GM19043 (cell line): ENCODE data around the gene CDK13.

Experiments
- ATAC-seq: cut with Tn5 transposase; IDR thresholded peaks from one replicate; pipeline ENCODE4 v1.9.1; 2021; ENCODE audit warnings: low read depth; ENCODE audit not compliant: unreplicated experiment

Gene CDK13

DNA sequence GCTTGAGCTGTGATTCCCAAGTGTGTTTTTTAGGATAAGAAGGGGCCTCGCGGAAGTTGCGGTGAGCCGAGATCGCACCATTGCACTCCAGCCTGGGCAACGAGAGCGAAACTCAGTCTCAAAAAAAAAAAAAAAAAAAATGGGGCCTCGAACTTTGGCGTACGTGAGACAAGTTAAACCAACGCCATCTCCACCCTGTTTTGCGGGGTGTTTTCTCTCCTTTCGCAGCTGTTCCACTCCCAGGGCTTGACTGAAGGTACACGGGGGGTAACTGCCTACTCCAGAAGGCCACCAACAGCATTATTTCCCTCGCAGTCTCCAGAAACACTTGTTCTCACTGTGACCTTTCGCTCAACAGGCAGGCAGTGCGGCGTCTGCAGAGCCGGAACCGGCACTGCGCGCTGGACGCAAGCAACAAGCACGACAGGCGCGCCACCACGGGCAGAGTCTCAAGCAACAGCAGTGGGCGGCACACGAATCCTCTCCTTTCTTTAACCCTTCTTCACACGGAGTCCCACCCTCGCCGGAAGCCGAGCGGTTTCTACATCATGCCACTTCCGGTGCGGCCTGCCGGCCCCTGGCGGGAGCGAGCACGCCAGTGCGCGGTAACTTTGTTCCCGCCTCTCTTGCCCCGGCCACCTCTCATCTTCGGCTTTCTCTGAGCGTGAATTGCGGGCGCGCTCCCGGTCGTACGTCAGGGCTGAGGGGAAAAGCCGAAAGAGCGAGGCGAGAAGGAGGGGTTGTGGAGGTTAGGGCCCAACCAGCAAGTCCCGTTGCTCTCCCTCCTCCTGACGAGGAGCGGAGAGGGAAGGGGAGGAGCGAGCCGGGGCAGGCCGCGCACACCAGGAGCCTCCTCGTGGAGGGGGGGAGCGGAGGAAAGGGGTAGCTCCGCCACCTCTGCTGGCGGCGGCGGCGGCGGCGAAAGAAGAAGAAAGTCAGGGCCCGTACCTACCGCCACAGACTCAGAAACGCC, 814 bp upstream of the CDK13 start:
- ATAC-seq: peak; percentile 65

DNA sequence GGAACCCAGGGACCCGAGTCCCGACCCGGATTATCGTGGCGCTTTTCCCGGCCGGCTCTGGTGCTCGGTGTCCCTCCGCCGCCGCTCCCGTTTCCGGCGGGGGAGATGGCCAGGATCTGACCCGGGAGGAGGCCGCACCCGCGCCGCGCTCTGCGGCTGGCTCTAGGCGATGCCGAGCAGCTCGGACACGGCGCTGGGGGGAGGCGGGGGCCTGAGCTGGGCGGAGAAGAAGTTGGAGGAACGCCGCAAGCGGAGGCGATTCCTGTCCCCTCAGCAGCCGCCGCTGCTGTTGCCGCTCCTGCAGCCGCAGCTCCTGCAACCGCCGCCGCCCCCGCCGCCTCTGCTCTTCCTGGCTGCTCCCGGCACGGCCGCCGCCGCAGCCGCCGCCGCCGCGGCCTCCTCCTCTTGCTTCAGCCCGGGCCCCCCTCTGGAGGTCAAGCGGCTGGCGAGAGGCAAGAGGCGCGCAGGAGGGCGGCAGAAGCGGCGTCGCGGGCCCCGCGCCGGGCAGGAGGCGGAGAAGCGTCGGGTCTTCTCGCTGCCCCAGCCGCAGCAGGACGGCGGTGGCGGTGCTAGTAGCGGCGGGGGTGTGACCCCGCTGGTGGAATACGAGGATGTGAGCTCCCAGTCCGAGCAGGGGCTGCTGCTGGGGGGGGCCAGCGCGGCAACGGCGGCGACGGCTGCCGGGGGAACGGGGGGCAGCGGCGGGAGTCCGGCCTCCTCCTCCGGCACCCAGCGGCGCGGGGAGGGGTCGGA, 593 bp downstream of the CDK13 start:
- ATAC-seq: no peak

DNA sequence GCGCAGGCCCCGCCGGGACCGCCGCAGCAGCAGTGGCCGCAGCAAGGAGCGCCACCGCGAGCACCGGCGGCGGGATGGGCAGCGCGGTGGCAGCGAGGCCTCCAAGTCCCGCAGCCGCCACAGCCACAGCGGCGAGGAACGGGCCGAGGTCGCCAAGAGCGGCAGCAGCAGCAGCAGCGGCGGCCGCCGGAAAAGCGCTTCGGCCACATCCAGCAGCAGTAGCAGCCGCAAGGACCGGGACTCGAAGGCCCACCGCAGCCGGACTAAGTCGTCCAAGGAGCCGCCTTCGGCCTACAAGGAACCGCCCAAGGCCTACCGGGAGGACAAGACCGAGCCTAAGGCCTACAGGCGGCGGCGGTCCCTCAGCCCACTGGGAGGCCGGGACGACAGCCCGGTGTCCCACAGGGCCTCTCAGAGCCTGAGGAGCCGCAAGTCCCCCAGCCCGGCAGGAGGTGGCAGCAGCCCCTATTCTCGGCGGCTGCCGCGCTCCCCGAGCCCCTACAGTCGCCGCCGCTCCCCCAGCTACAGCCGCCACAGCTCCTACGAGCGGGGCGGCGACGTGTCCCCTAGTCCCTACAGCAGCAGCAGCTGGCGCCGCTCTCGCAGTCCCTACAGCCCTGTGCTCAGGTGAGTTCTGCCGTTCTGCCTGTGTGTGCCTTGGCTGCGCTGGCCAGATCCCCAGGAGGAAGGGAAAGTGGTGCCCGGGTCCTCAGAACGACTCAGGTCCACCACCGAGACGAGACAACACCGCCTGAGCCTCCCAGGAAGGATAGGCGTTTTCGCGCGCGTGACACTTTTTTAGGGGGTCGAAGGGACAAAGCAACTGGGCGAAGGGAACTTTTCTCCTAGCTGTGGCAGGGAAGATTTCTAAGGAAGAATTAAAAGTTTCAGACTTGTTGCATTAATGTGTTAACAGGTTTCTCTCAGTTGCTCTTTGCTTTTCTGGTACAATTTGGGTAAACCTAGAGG, 1.5 kb downstream of the CDK13 start:
- peak; percentile 27 for ATAC-seq

DNA sequence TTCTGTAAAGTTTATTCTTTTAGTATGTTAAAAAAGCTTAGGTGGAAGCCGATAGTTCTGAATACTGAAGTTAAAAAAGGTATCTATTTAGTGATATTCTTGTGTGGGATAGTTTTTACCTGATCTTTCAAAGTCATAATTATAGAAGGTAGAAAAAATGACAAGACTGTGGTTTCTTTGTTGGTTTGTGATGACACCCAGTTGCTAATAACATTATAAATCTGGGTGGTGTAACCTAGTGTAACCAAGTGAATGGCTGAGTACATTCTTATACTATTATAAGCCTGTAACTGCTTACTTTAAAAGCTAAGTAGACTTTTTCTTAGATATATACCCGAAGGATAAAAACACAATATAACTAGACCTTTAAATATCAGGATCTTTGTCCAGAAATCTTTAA, 2.3 kb downstream of the CDK13 start:
- no peak for ATAC-seq

DNA sequence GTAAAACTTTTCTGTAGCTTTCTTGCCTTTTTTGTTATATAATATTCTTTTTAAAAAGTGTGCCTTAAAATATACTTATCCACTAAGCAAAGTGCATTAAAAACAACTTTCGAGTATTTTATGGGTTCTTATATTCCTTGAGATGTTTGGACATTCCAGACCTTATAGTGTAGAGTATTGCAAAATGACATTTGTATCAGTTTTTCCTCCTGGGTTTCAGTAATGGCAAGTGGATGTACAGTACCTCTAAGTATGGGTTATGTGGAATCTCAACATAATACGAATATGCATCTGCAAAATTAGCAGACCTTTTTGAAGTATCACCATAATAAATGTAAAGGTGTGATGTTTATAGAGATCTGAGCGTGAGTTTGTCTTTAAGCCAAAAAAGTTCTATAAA, 2.7 kb downstream of the CDK13 start:
- no peak for ATAC-seq

DNA sequence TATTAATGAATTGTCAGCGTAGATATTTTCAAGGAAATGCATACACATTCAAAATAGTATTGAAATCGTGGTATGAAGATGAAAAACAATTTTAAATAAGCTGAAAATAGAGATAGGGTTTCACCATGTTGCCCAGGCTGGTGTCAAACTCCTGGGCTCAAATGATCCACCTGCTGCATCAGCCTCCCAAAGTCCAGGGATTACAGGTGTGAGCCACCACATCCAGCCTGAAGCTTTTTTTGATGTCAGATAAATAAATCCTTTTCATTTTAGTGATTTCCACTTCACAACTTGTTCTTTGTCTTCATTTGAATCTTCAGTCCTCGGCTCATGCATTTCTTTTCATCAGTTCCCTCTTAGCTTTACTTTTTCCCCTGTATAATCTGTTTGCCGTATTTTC, 4.6 kb downstream of the CDK13 start:
- no peak for ATAC-seq

DNA sequence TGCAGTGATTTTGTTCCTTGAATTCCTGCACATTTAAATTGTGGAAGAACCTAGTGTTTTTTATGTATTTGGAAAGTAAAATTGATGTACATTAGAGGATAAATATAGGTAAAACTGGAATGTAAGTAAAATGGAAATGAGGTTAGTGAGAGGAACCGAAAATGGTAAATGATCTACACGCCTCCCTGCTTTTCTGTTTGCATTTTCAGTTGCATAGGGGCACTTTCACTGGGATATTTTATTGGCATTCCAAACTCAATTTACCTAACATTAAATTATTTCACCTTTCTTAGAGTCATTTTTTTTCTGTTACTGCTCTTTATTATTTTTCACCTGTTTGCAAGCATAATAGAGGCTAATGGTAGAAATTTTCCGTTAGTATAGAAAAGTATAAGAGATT, 8.0 kb downstream of the CDK13 start:
- no peak for ATAC-seq

DNA sequence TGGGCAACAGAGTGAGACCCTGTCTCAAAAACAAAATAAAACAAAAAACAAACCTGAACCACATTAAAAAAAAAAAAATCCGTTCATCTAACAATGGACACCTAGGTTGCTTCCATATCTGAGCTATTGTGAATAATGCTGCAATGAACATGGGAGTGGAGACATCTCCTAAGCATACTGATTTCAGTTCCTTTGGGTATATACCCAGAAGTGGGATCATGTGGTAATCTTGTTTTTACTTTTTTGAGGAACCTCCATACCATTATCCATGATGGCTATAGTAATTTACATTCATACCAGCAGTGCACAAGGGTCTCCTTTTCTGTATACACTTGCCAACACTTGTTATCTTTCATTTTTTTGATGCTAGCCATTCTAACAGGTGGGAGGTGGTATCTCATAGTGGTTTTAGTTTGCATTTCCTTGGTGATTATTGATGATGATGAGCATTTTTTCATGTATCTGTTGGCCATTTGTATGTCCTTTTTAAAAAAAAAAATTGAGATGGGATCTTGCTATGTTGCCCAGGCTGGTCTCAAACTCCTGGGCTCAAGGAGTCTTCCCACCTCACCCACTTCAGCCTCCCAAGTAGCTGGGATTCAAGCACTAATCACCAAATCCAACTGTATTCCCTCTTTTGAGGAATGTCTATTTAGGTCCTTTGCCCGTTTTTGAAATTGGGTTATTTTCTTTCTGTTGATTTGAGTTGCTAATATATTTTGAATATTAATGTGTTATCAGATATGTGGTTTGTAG, 17.5 kb downstream of the CDK13 start:
- no peak for ATAC-seq

DNA sequence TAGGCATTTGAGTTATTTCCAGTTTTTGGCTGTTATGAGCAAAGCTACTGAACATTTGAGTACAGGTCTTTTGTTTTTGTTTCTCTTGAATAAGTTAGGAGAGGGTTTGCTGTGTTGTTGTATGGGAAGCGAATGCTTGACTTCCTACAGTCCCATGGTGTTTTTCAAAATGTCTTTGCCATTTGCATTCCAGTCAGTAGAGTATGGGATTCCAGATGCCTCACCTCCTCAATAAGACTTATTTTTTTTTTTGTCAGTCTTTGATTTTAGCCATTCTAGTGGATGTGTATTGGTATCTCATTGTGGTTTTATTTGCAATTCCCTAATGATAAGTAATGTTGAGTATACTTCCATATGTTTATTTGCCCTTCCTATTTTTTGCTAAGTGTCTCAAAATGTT, 19.4 kb downstream of the CDK13 start:
- no peak for ATAC-seq

DNA sequence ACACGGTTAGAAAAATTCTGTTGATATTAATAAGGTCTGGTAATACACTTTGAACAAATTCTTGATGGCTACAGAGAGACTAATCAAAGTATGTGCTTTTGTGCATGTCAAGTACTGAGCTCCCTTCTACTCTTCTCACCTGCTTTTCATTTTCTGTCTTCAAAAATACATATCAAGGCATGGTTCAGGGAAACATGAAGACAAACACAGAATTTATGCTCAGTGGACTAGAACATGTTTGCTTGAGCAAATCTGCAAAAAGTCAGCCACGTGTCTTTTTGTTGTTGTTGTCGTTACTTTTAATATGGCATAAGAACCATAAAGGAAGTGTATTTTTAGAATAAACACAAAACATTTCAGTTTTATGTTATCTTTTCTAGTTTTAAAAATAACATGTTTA, 21.9 kb downstream of the CDK13 start:
- peak; percentile 75 for ATAC-seq

DNA sequence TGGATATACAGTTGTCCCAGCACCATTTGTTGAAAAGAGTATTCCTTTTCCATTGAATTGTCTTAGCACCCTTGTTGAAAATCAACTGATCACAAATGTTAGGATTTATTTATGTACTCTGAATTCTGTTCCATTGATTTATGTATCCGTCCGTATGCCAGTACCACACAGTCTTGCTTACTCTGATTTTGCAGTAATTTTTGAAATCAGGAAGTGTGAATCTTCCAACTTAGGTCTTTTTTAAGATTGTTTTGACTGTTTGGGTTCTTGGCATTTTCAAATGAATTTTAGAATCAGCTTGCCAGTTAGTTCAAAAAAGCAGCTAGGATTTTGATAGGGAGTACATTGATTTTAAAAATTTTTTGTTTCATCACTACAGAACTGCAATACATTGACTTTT, 23.7 kb downstream of the CDK13 start:
- no peak for ATAC-seq

DNA sequence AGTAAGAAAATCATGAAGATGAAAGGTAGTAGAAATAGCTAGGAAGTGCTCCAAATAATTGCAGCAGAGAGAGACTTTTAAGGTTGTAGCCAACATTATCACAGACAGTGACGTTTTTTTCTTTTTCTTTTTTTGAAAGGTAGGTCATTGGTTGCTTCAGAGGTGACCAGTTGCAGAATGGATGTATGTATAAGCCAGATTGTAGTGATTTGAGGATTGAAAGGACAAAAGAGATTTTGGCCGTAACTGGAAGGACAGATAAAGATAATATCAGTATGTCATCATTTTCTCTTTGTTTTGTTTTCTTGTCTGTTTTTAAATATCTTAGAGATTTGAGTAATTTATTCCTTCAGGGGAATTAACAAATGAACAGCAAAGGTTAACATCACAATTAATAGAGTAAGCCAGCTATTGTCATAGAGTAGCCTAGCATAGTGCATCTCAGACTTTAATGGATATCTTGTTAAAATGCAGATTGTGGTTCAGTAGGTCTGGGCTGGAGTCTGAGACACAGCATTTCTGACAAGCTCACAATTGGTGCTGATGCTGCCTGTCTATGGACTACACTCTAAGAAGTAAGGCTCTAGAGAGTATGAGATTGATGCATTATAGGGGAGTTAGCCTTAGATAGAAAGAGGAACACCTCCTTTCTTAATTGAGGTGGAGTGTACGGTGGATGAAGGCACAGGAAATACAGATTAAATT, 28.3 kb downstream of the CDK13 start:
- ATAC-seq: no peak

DNA sequence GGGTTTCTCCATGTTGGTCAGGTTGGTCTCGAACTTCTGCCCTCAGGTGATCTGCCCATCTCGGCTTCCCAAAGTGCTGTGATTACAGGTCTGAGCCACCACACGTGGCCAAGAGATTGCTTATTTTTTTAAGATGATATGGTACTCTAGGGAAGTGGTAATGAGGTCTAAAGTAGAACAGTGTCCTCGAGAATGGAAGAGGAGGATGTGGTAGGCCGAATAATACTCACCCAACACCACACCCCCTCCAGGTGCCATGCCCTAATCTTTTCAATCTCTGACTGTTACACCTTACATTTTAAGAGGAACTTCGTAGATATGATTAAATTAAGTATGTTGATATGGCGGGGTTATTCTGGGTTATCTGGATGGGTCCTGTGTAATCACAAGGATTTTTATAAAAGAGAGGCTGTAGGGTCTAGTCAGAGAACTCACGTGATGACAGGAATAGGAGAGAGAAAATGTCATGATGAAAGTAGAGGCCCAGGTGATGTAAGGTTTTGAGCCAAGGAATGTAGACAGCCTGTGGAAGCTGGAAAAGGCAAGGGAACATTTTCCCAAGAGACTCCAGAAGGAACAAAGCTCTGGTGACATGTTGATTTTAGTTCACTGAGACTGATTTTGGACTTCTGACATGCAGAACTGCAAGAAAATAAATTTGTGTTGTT, 29.5 kb downstream of the CDK13 start:
- ATAC-seq: no peak

DNA sequence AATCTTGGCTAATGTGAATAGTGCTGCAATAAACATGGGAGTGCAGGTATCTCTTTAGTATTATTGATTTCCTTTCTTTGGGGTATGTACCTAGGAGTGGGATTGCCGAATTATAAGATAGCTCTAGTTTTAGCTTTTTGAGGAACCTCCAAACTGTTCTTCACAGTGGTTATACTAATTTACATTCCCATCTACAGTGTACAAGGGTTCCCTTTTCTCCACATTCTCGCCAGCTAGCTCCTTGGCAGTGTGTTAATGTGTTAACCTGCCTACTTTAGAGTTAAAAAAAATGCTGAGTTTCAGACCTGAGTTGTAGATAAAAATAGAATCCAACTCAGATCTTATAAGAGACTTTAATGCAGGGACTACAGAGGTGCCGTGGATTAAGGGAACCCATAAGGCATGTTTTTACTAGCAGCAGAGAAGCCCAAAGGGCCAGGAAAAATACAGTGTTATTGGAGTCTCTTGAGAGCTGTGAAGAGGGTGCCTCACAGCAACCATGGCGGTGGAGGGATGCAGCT, 35.4 kb downstream of the CDK13 start:
- ATAC-seq: no peak

DNA sequence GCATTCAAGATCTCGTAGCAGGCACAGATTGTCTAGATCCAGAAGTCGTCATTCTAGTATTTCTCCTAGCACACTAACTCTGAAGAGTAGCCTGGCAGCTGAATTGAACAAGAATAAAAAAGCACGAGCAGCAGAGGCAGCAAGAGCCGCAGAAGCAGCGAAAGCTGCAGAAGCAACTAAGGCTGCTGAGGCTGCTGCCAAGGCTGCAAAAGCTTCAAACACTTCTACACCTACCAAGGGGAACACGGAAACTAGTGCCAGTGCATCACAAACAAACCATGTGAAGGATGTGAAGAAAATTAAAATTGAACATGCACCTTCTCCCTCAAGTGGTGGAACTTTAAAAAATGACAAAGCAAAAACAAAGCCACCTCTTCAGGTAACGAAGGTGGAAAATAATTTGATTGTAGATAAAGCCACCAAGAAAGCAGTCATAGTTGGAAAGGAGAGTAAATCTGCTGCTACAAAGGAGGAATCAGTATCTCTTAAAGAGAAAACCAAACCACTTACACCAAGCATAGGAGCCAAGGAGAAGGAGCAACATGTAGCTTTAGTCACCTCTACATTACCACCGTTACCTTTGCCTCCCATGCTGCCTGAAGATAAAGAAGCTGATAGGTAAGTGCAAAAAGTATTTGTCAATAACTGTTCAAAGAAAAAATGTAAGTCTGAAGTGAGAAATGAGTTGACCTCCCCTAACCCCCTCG, 37.7 kb downstream of the CDK13 start:
- ATAC-seq: no peak

DNA sequence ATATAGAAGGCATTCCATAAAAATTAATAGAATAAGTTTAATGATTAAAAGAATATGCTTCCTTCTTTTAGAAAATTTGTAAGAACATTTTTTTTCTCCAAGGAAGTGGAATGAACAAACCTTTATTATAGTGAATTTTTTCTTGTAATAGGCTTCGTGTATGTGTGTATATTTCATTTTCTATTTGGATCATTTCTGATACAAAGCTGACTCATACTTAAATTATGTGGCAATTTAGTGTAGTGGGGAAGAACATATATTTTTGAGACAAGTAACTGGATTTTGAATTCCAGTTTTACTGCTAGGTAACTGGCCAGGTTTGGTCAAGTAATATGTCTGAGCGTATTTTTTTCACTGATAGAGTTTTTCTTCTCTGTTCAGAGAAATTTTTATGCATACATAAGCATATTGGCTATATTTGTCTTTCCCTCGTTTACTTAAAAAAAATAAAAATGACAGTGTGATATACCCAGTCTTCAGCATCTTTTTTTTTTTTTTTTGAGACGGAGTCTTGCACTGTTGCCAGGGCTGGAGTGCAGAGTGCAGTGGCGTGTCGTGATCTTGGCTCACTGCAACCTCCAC, 50.8 kb downstream of the CDK13 start:
- no peak for ATAC-seq

DNA sequence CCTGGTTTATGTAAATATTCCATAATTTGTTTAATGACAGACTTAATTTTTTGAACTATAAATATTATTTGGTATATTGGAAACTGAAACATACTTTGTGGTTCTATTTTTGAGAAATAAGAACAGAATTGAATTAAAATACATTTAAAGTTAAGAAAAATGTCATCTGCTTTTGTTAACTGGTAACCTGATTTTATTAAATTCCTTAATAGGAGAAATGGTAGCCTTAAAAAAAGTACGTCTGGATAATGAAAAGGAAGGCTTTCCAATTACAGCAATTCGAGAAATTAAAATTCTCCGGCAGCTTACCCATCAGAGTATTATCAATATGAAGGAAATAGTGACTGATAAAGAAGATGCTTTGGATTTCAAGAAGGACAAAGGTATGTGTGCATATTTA, 51.6 kb downstream of the CDK13 start:
- ATAC-seq: no peak

DNA sequence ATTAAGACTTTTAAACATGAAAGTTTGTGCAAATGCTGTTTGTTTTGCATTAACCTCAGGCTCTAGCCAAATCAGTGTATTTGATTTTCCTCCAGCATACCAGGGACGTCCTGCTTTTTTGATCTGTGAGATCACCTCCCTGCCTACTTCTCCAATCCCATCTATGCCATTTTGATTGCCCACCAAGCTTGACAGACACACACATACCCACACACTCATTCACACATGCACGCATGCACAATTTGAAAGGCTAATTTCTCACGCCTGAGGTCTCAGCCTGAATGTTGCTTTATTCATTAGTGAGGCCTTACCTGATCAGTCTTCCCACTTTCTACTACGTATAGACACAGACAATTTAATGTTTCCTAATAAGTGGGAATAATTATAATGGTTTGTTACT, 53.5 kb downstream of the CDK13 start:
- no peak for ATAC-seq
